CD4-positive, alpha-beta T cell treated with Interleukin-15 for 1 hour (primary cell): ENCODE results near the gene FAT1.

Source experiments
- DNase-seq: peaks from one replicate; pipeline ENCODE4 v3.0.0-alpha.2; 2020

FAT1 gene

GRCh38 chr4:186749611-186750281 is 26.1 kb upstream of the FAT1 start:
- DNase-seq = no peak

GRCh38 chr4:186746581-186746980 is 22.9 kb upstream of the FAT1 start:
- no peak for DNase-seq

GRCh38 chr4:186743261-186743660 is 19.6 kb upstream of the FAT1 start:
- no peak for DNase-seq

GRCh38 chr4:186740822-186741221 is 17.2 kb upstream of the FAT1 start:
- DNase-seq = no peak

- DNase-seq = no peak
These were observed 16.3 kb upstream of the FAT1 start for GRCh38 chr4:186739802-186740434.

GRCh38 chr4:186739317-186739716 is 15.7 kb upstream of the FAT1 start:
- DNase-seq = no peak

- no peak for DNase-seq
These were observed 14.8 kb upstream of the FAT1 start for GRCh38 chr4:186738421-186738820.

- DNase-seq = no peak
These were observed 13.8 kb upstream of the FAT1 start for GRCh38 chr4:186737427-186737826.

GRCh38 chr4:186736466-186736865 is 12.8 kb upstream of the FAT1 start:
- DNase-seq = no peak

GRCh38 chr4:186734251-186734650 is 10.6 kb upstream of the FAT1 start:
- no peak for DNase-seq

- no peak for DNase-seq
These were observed 10.1 kb upstream of the FAT1 start for GRCh38 chr4:186733778-186734177.

GRCh38 chr4:186730621-186731020 is 7.0 kb upstream of the FAT1 start:
- no peak for DNase-seq

- no peak for DNase-seq
These were observed 6.2 kb upstream of the FAT1 start for GRCh38 chr4:186729856-186730255.

- DNase-seq = no peak
These were observed 5.1 kb upstream of the FAT1 start for GRCh38 chr4:186728631-186729271.

- no peak for DNase-seq
These were observed 4.4 kb upstream of the FAT1 start for GRCh38 chr4:186727977-186728519.

GRCh38 chr4:186727169-186727976 is 3.7 kb upstream of the FAT1 start:
- DNase-seq = no peak

GRCh38 chr4:186726426-186727168 is 2.9 kb upstream of the FAT1 start:
- DNase-seq = no peak

- DNase-seq = no peak
These were observed 2.1 kb upstream of the FAT1 start for GRCh38 chr4:186725469-186726425.

GRCh38 chr4:186724864-186725468 is 1.3 kb upstream of the FAT1 start:
- no peak for DNase-seq

GRCh38 chr4:186724058-186724863 is 605 bp upstream of the FAT1 start:
- DNase-seq = no peak
